A549 (cell line): ENCODE data around the gene CHCHD6. TPM values are rescaled to one million over a fixed set of nuclear protein-coding genes. Genes with fewer than 3 reads are reported as not detected.
A peak's percentile ranks its signal among the peaks of the same experiment; 100 is the strongest.

Source experiments
- ATAC-seq, 2 experiments: fragments of 200-7000 bp in 1 of 2; fragments of >200 bp in 1 of 2; cut with Nextera tagmentation in 1 of 2; cut with Tn5 transposase in 1 of 2; 3 replicates each; pipeline versions ENCODE4 v1.8.0 to v1.9.1; 2018 to 2020; ENCODE audit warnings: mild to moderate bottlenecking in 1 of 2, moderate library complexity in 1 of 2
- CTCF ChIA-PET: fragments of 300-600 bp; sonication (Branson Sonifier 250); formaldehyde crosslinking; extraction: SDS; loops from one replicate; lab custom pipeline; 2021; ENCODE audit warnings: antibody characterized with exemption, inconsistent platforms; lab: Yijun Ruan, JAX
- POLR2A ChIA-PET: fragments of 350-600 bp; formaldehyde crosslinking; extraction: SDS; loops from one replicate; lab custom pipeline; 2021; ENCODE audit warnings: antibody characterized with exemption, inconsistent platforms; lab: Yijun Ruan, JAX
- DNase-seq, 2 experiments: peaks; one replicate each; pipeline versions ENCODE4 v3.0.0 to v3.0.0-alpha.2; 2011 to 2016; ENCODE audit warnings: low read depth in 1 of 2, low spot score in 1 of 2
- FAIRE-seq: peaks from 2 replicates; lab custom pipeline; 2011; peaks lifted over from hg19 to GRCh38; lab: Jason Lieb, UNC
- H3K27ac ChIP-seq, 2 experiments: fragments of >200 bp; sonication (Bioruptor Twin); formaldehyde crosslinking; 3 replicates each; pipeline ENCODE4 v1.5.1; 2016 to 2017
- H3K4me1 ChIP-seq: fragments of >200 bp; sonication (Bioruptor Twin); formaldehyde crosslinking; 3 replicates; pipeline ENCODE4 v1.6.1; 2016
- H3K4me2 ChIP-seq: fragments of >200 bp; sonication (Bioruptor Twin); formaldehyde crosslinking; 3 replicates; pipeline ENCODE4 v1.6.1; 2016
- H3K4me3 ChIP-seq: fragments of >200 bp; sonication (Bioruptor Twin); formaldehyde crosslinking; 3 replicates; pipeline ENCODE4 v1.5.1; 2016
- H3K9me3 ChIP-seq: fragments of >200 bp; sonication (Bioruptor Twin); formaldehyde crosslinking; 3 replicates; pipeline ENCODE4 v1.6.1; 2016
- CBX2 ChIP-seq: fragments of 200-600 bp; sonication (generic); IDR thresholded peaks from 2 replicates; pipeline ENCODE4 v1.6.1; 2016; ENCODE audit warnings: low read depth, mild to moderate bottlenecking, borderline replicate concordance
- CEBPB ChIP-seq, 2 experiments: fragments of >200 bp in 1 of 2; sonication (Bioruptor Twin) in 1 of 2; formaldehyde crosslinking in 1 of 2; IDR thresholded peaks; 2 replicates each; pipeline ENCODE4 v1.6.1; 2012 to 2016
- CHD2 ChIP-seq: fragments of 150-350 bp; IDR thresholded peaks from 2 replicates; pipeline ENCODE4 v1.6.1; 2014; ENCODE audit warnings: low read length; ENCODE audit not compliant: partially characterized antibody
- CTCF ChIP-seq: fragments of >200 bp; sonication (Bioruptor Twin); formaldehyde crosslinking; IDR thresholded peaks from 3 replicates; pipeline ENCODE4 v1.5.1; 2016
- EHMT2 ChIP-seq: fragments of 200-600 bp; sonication (generic); IDR thresholded peaks from 2 replicates; pipeline ENCODE4 v1.6.1; 2016; ENCODE audit warnings: antibody characterized with exemption, low read depth, mild to moderate bottlenecking, moderate library complexity
- EP300 ChIP-seq, 2 experiments: fragments of >200 bp; sonication (Bioruptor Twin); formaldehyde crosslinking; IDR thresholded peaks; 2 replicates in 1 of 2; 3 replicates in 1 of 2; pipeline ENCODE4 v1.6.1; 2016 to 2017
- FOSL2 ChIP-seq, 2 experiments: fragments of 450-650 bp in 1 of 2; fragments of >200 bp in 1 of 2; sonication (Bioruptor Twin) in 1 of 2; formaldehyde crosslinking; IDR thresholded peaks; 2 replicates each; pipeline versions ENCODE4 v1.5.0 to v1.6.1; 2016 to 2020; ENCODE audit warnings: mild to moderate bottlenecking in 1 of 2, moderate library complexity in 1 of 2
- GATA3 ChIP-seq: IDR thresholded peaks from 2 replicates; pipeline ENCODE4 v1.6.1; 2012; ENCODE audit warnings: borderline replicate concordance
- HOXA7 ChIP-seq: fragments of 250-450 bp; sonication (Bioruptor Pico); IDR thresholded peaks from 2 replicates; pipeline ENCODE4 v1.5.0; 2020; ENCODE audit warnings: mild to moderate bottlenecking, moderate library complexity
- HOXB5 ChIP-seq: fragments of 250-450 bp; sonication (Bioruptor Pico); IDR thresholded peaks from 2 replicates; pipeline ENCODE4 v1.5.0; 2020; ENCODE audit warnings: mild to moderate bottlenecking, moderate library complexity
- JUN ChIP-seq, 2 experiments: fragments of >200 bp; sonication (Bioruptor Twin); formaldehyde crosslinking; IDR thresholded peaks; 2 replicates in 1 of 2; 3 replicates in 1 of 2; pipeline ENCODE4 v1.6.1; 2016 to 2017
- JUNB ChIP-seq: fragments of >200 bp; sonication (Bioruptor Twin); formaldehyde crosslinking; IDR thresholded peaks from 2 replicates; pipeline ENCODE4 v1.6.1; 2016
- KDM1A ChIP-seq: fragments of 200-600 bp; sonication (generic); IDR thresholded peaks from 2 replicates; pipeline ENCODE4 v1.6.1; 2016; ENCODE audit warnings: low read depth, mild to moderate bottlenecking
- KDM5A ChIP-seq: fragments of 200-600 bp; sonication (generic); IDR thresholded peaks from 2 replicates; pipeline ENCODE4 v1.6.1; 2016; ENCODE audit warnings: antibody characterized with exemption, mild to moderate bottlenecking
- MAFK ChIP-seq: fragments of 450-650 bp; IDR thresholded peaks from 2 replicates; pipeline ENCODE4 v1.6.1; 2014; ENCODE audit not compliant: partially characterized antibody
- NPAS2 ChIP-seq: fragments of 250-450 bp; sonication (Bioruptor Pico); IDR thresholded peaks from 2 replicates; pipeline ENCODE4 v1.8.0; 2022; ENCODE audit warnings: mild to moderate bottlenecking, moderate library complexity, borderline replicate concordance
- NR3C1 ChIP-seq: fragments of >200 bp; sonication (Bioruptor Twin); formaldehyde crosslinking; IDR thresholded peaks from 3 replicates; pipeline ENCODE4 v1.6.1; 2017
- POLR2A ChIP-seq: IDR thresholded peaks from 2 replicates; pipeline ENCODE4 v1.6.1; 2012; ENCODE audit warnings: mild to moderate bottlenecking, low read length
- POLR2AphosphoS2 ChIP-seq: conservative IDR thresholded peaks from 2 replicates; pipeline ENCODE4 v1.6.1; 2012; ENCODE audit warnings: low read length, improper control_type of control experiment, inconsistent platforms
- RAD21 ChIP-seq, 2 experiments: fragments of >200 bp in 1 of 2; sonication (Bioruptor Twin) in 1 of 2; formaldehyde crosslinking in 1 of 2; IDR thresholded peaks in 1 of 2; conservative IDR thresholded peaks in 1 of 2; 2 replicates in 1 of 2; 3 replicates in 1 of 2; pipeline ENCODE4 v1.6.1; 2012 to 2018; ENCODE audit warnings: inconsistent platforms in 1 of 2
- RCOR1 ChIP-seq: fragments of 150-350 bp; IDR thresholded peaks from 2 replicates; pipeline ENCODE4 v1.6.1; 2014; ENCODE audit warnings: antibody characterized with exemption, low read length, low read depth
- SMC3 ChIP-seq: fragments of >200 bp; sonication (Bioruptor Twin); formaldehyde crosslinking; IDR thresholded peaks from 3 replicates; pipeline ENCODE4 v1.6.1; 2018; ENCODE audit warnings: inconsistent platforms
- TFCP2L1 ChIP-seq: fragments of 250-450 bp; sonication (Bioruptor Pico); IDR thresholded peaks from 2 replicates; pipeline ENCODE4 v1.5.0; 2021; ENCODE audit warnings: mild to moderate bottlenecking
- TP53 ChIP-seq: fragments of 250-450 bp; sonication (Bioruptor Pico); IDR thresholded peaks from 2 replicates; pipeline ENCODE4 v1.5.0; 2021; ENCODE audit warnings: mild to moderate bottlenecking, moderate library complexity
- ZFP36 ChIP-seq: fragments of 450-650 bp; IDR thresholded peaks from 2 replicates; pipeline ENCODE4 v1.6.1; 2014; ENCODE audit warnings: borderline replicate concordance; ENCODE audit not compliant: partially characterized antibody
- ZNF302 ChIP-seq: fragments of 250-450 bp; sonication (Bioruptor Pico); IDR thresholded peaks from 2 replicates; pipeline ENCODE4 v1.9.0; 2021; ENCODE audit warnings: inconsistent platforms, mild to moderate bottlenecking, moderate library complexity
- WGBS: methylation state at CpG from one replicate; pipeline ENCODE4 v1.1.6; 2017; ENCODE audit errors: missing lambda C conversion rate; 5-methylcytosine and 5-hydroxymethylcytosine counted together
- polyA plus RNA-seq, 4 experiments: library from polyadenylated mRNA; depleted of rRNA in 3 of 4; stranded (reverse); fragments of >200 nt; fragmentation: RNase III in 1 of 4; extraction: RNeasy Plus Mini Kit Qiagen cat#74134 plus additional on column Dnase treatment in 1 of 4; gene quantifications; 2 replicates in 3 of 4; 3 replicates in 1 of 4; pipeline ENCODE4 v1.2.3, GENCODE V29; 2011 to 2017
- TF ChIP-seq, protein P1 (sequence below): fragments of 250-450 bp; sonication (Bioruptor Pico); IDR thresholded peaks from 2 replicates; pipeline ENCODE4 v1.5.0; 2021; ENCODE audit warnings: mild to moderate bottlenecking, moderate library complexity, borderline replicate concordance
- TF ChIP-seq, protein P2 (sequence below): IDR thresholded peaks from 2 replicates; pipeline ENCODE4 v1.6.1; 2012

Gene CHCHD6
- polyA plus RNA-seq, 2 of the 4 experiments (the other 2 are of a cell fraction), result 15.0 to 18.1 TPM

- 2% methylated on average over 10 of the region's 10 CpGs for WGBS
- CTCF ChIA-PET, result interaction anchor here (1.1 kb wide), 1 partner anchor 108 kb away, joined by 3 read pairs; no protein-coding TSS in a partner anchor
- peak; percentile 78 for FAIRE-seq
Measured at GRCh38 chr3:126858887-126859286, 154.8 kb downstream of the CHCHD6 start.

DNA sequence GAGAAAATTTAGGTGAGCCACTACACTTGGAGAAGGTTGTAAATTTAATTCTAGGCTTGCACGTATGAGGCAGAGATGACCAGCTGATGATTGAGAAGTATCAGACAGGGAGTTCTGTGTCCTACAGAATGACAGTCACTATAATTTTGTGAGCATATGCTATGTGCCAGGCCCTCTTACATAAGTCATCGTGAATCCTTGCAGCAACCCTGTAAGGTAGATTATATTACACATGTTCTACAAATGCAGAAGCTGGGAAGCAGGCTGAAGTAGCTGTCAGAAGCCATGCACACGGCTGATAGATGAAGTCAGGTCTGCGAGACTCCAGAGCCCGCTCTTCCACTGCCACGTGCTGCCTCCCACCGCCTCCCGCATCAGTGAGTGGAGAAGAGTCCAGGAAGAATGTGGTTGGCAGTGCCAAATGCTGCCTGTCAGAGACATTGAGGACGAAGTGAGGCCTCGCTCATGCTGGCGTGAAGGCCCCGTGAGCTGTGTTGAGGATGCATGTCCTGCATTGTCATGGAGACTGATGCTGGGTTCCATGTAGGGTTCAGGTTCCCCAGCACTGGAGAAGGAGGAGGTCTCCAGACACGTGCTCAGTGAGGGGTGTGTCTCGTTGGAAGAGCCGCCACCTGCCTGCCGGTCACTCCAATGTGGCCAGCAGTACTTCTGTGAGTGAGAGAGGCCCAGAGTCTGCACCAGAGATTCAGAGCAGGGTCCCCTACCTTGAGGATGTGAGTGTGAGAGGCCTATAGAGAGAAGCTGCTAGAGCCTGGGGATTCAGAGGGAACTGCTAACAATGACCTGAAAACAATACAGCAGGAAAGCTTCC is 155.6 kb downstream of the CHCHD6 start:
- ATAC-seq, result peak; percentile 6 to 20; a peak in 4 of 6 replicates
- WGBS, result 89% methylated on average over 14 of the region's 16 CpGs
- POLR2A ChIA-PET, result no interaction called here
- Histone ChIP-seq H3K4me1 (peaks cover 25% of the 10 kb centered on the region), H3K27ac (peak overlapping the region; percentile 55 to 90), H3K4me3 (no peak overlapping the region), H3K4me2 (peak overlapping the region; percentile 84), H3K9me3 (no peaks in the 10 kb centered on the region)
- DNase-seq, result no peak
- no peak for TF ChIP-seq NR3C1
- TF ChIP-seq HOXA7 (CRISPR knock-in tag), result no peak
- TF ChIP-seq POLR2A, result no peak
- no peak for TF ChIP-seq MAFK
- no peak for TF ChIP-seq EHMT2
- no peak for TF ChIP-seq RAD21 (conservative IDR thresholded peaks at IDR 0.05 in 1 of 2, IDR thresholded peaks at IDR 0.05 in 1 of 2)
- no peak for TF ChIP-seq ZFP36
- no peak for TF ChIP-seq KDM1A
- no peak for TF ChIP-seq CTCF
- TF ChIP-seq CHD2, result no peak
- FAIRE-seq, result no peak
- CTCF ChIA-PET, result interaction anchor here (1.1 to 1.7 kb wide), 2 partner anchors 107 to 109 kb away, joined by 3 to 7 read pairs; no protein-coding TSS in a partner anchor

More at GRCh38 chr3:126858887-126859286, 154.8 kb downstream of the CHCHD6 start:
- H3K9me3 ChIP-seq, result no peaks in the 10 kb centered on the region
- POLR2A ChIA-PET, result no interaction called here
- TF ChIP-seq CTCF (no peak), RAD21 (conservative IDR thresholded peaks at IDR 0.05 in 1 of 2, IDR thresholded peaks at IDR 0.05 in 1 of 2) (peak in 1 of 2 experiments; percentile 35; a peak in 2 of 5 replicates), POLR2AphosphoS2 (no peak), MAFK (no peak), KDM5A (no peak), NPAS2 (CRISPR knock-in tag) (no peak), CEBPB (IDR thresholded peaks at IDR 0.05) (peak; percentile 17 to 60; a peak in 2 of 4 replicates), EHMT2 (no peak), TP53 (no peak), EP300 (IDR thresholded peaks at IDR 0.05) (peak in 1 of 2 experiments; percentile 58; a peak in 1 of 5 replicates), SMC3 (0 out of 3 replicates have a peak, but pooled peaks have one; percentile 10), CBX2 (no peak), ZNF302 (CRISPR knock-in tag) (no peak), RCOR1 (no peak), FOSL2 (IDR thresholded peaks at IDR 0.05) (peak; percentile 86), FOSL2 (CRISPR knock-in tag; IDR thresholded peaks at IDR 0.05) (peak; percentile 93), GATA3 (peak; percentile 51; the same call in 1 of the 2 replicates), KDM1A (no peak), TFCP2L1 (CRISPR knock-in tag) (no peak), CHD2 (no peak), JUN (IDR thresholded peaks at IDR 0.05) (peak in 1 of 2 experiments; percentile 37; a peak in 1 of 5 replicates), HOXB5 (CRISPR knock-in tag) (no peak), JUNB (peak; percentile 66)
- TF ChIP-seq, protein P1, sequence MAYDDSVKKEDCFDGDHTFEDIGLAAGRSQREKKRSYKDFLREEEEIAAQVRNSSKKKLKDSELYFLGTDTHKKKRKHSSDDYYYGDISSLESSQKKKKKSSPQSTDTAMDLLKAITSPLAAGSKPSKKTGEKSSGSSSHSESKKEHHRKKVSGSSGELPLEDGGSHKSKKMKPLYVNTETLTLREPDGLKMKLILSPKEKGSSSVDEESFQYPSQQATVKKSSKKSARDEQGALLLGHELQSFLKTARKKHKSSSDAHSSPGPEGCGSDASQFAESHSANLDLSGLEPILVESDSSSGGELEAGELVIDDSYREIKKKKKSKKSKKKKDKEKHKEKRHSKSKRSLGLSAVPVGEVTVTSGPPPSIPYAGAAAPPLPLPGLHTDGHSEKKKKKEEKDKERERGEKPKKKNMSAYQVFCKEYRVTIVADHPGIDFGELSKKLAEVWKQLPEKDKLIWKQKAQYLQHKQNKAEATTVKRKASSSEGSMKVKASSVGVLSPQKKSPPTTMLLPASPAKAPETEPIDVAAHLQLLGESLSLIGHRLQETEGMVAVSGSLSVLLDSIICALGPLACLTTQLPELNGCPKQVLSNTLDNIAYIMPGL (CRISPR knock-in tag), result no peak
- TF ChIP-seq, protein P2, sequence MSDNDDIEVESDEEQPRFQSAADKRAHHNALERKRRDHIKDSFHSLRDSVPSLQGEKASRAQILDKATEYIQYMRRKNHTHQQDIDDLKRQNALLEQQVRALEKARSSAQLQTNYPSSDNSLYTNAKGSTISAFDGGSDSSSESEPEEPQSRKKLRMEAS, result peak; percentile 74
- TF ChIP-seq, all 56 proteins: peak for 9
- H3K4me2 ChIP-seq, result peak overlapping the region; percentile 84
- H3K4me1 ChIP-seq, result peaks cover 25% of the 10 kb centered on the region
- ATAC-seq (peak; percentile 98 to 99), DNase-seq (peak; percentile 83 to 85)
- H3K27ac ChIP-seq, result peak overlapping the region; percentile 83 to 90
- H3K4me3 ChIP-seq, result no peak overlapping the region
